ENCODE data around the gene MRGPRG.

DNA sequence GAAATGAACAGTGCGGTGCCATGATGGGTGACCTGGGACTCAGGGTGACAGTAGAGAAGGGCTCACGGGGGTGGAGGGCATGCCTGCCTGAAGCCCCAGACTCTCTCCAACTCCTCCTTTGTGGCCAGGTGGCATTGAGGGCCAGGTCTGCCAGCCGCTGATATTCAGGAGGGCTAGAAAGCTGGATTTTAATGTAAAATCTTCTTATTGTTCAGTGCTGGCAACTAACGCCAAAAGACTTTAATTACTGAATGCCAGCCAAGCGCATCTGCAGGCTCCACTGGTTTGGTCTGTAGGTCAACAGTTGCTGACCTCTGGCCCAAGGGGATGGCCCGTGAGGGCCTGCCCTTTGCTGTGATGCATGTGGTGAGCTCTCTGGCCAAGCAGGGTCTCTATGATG lies 10.3 kb downstream of the MRGPRG start:
- TF ChIP-seq CTCF (conservative IDR thresholded peaks at IDR 0.05; ENCODE audit: low read depth, low read length) (no peak), EZH2 (IDR thresholded peaks at IDR 0.05; ENCODE audit: borderline replicate concordance, low read depth, low read length, poor library complexity, severe bottlenecking) (no peak)
